Stomach (tissue), 9 donors: ENCODE results near the gene GALNT13. TPM values are rescaled to one million over a fixed set of nuclear protein-coding genes. Genes with fewer than 3 reads are reported as not detected.

ENCODE experiments used
- DNase-seq, 2 donors: peaks; one replicate each; pipeline versions ENCODE4 v3.0.0 to v3.0.0-alpha.2; 2013 to 2019
- H3K27ac ChIP-seq, 5 donors: fragments of 200-600 bp in 4 of 5; sonication (generic) in 4 of 5; one replicate each; pipeline ENCODE4 v1.5.1; 2013 to 2019; ENCODE audit warnings: mild to moderate bottlenecking in 1 of 5, moderate library complexity in 1 of 5
- H3K27me3 ChIP-seq, 3 donors: fragments of 200-600 bp; sonication (generic); one replicate each; pipeline ENCODE4 v1.5.1; 2017 to 2019; ENCODE audit warnings: mixed run types in 1 of 3
- H3K36me3 ChIP-seq, 4 donors: fragments of 200-600 bp; sonication (generic); 1 replicate in 3 of 4; 2 replicates in 1 of 4; pipeline ENCODE4 v1.5.1; 2016 to 2019
- H3K4me1 ChIP-seq, 4 donors: fragments of 200-600 bp; sonication (generic); one replicate each; pipeline ENCODE4 v1.5.1; 2016 to 2019
- H3K4me3 ChIP-seq, 4 donors: fragments of 200-600 bp; sonication (generic) in 3 of 4; one replicate each; pipeline ENCODE4 v1.5.1; 2016 to 2019; ENCODE audit warnings: mild to moderate bottlenecking in 1 of 4
- H3K9me3 ChIP-seq, 4 donors: fragments of 200-600 bp; sonication (generic); one replicate each; pipeline ENCODE4 v1.5.1; 2016 to 2019
- CTCF ChIP-seq, 7 experiments: fragments of 450-650 bp in 4 of 7; fragments of 200-600 bp in 3 of 7; sonication (generic) in 3 of 7; IDR thresholded peaks; one replicate each; pipeline ENCODE4 v1.5.1; 2016 to 2019; ENCODE audit warnings: antibody characterized with exemption in 7 of 7, control low read depth in 2 of 7, mild to moderate bottlenecking in 1 of 7
- EP300 ChIP-seq: sonication (generic); formaldehyde crosslinking; IDR thresholded peaks from one replicate; pipeline ENCODE4 v1.6.1; 2017; ENCODE audit warnings: antibody characterized with exemption
- POLR2A ChIP-seq, 4 donors: fragments of 450-650 bp; IDR thresholded peaks; one replicate each; pipeline ENCODE4 v1.6.1; 2016; ENCODE audit warnings: antibody characterized with exemption in 4 of 4, control low read depth in 2 of 4, mild to moderate bottlenecking in 1 of 4, moderate library complexity in 1 of 4
- POLR2AphosphoS5 ChIP-seq, 3 donors: sonication (generic); formaldehyde crosslinking; IDR thresholded peaks; one replicate each; pipeline ENCODE4 v1.6.1; 2016; ENCODE audit warnings: antibody characterized with exemption in 3 of 3
- WGBS, 5 donors: extraction: QIAGEN DNeasy Blood & Tissue Kit in 3 of 5; methylation state at CpG; one replicate each; pipeline versions ENCODE4 v1.1.5 to v1.1.7; 2013 to 2018; 5-methylcytosine and 5-hydroxymethylcytosine counted together
- intact Hi-C: fragments of 100-400 bp; cut with DNase I; formaldehyde crosslinking; loops from one replicate; pipeline ENCODE4 v1.15.1; 2023; ENCODE audit warnings: low total_unique reads
- polyA plus RNA-seq, 3 donors: library from polyadenylated mRNA; stranded (reverse); fragments of 200-250 nt; gene quantifications; one replicate each; pipeline ENCODE4 v1.2.3, GENCODE V29; 2013
- total RNA-seq, 5 donors: library from RNA; depleted of rRNA; stranded (reverse); fragments of >200 nt; gene quantifications; one replicate each; pipeline versions ENCODE4 v1.1.0 to v1.2.3, GENCODE V29; 2014 to 2016
- donor health status: healthy with polysubstance abuse.
- donor health status: Bipolar disorder and iron deficiency.
- donor health status: healthy.

Gene GALNT13
- total and polyA plus RNA-seq, 8 donors, result 0.15 to 6.2 (median 0.72) TPM; not detected in 3

GRCh38 chr2:154392256-154392655 lies 520.5 kb downstream of the GALNT13 start:
- Histone ChIP-seq H3K27ac (no peak overlapping the region), H3K9me3 (peaks cover 0 to 5% (median 1%) of the 10 kb centered on the region in 4 donors), H3K36me3 (no peaks in the 10 kb centered on the region), H3K27me3 (no peaks in the 10 kb centered on the region), H3K4me1 (no peaks in the 10 kb centered on the region), H3K4me3 (no peak overlapping the region)
- intact Hi-C loops, result no loop called here
- DNase-seq, result no peak
- TF ChIP-seq CTCF (IDR thresholded peaks at IDR 0.05) (no peak), POLR2A (IDR thresholded peaks at IDR 0.05) (no peak), POLR2AphosphoS5 (IDR thresholded peaks at IDR 0.05) (no peak), EP300 (no peak)
- WGBS, 5 donors, result 71 to 87% (median 80%) methylated on average over 1 of the region's 1 CpG

GRCh38 chr2:154394600-154394999 lies 522.9 kb downstream of the GALNT13 start:
- intact Hi-C loops, result no loop called here
- H3K4me3 ChIP-seq, result no peak overlapping the region
- H3K27ac ChIP-seq, result no peak overlapping the region
- no peak for DNase-seq
- WGBS, 5 donors, result 65 to 73% (median 67%) methylated on average over 3 of the region's 3 CpGs
- H3K27me3 ChIP-seq, result no peaks in the 10 kb centered on the region
- TF ChIP-seq EP300 (no peak), CTCF (IDR thresholded peaks at IDR 0.05) (no peak), POLR2AphosphoS5 (IDR thresholded peaks at IDR 0.05) (no peak), POLR2A (IDR thresholded peaks at IDR 0.05) (no peak)
- H3K4me1 ChIP-seq, result no peaks in the 10 kb centered on the region
- no peaks in the 10 kb centered on the region for H3K36me3 ChIP-seq
- H3K9me3 ChIP-seq, result peaks cover 0 to 5% (median 0%) of the 10 kb centered on the region in 4 donors

GRCh38 chr2:154400563-154401290 lies 529.0 kb downstream of the GALNT13 start:
- 32 to 51% (median 44%) methylated on average over 4 of the region's 4 CpGs for WGBS, 5 donors
- intact Hi-C loops, result no loop called here
- DNase-seq, result no peak
- TF ChIP-seq POLR2A (IDR thresholded peaks at IDR 0.05) (no peak), POLR2AphosphoS5 (IDR thresholded peaks at IDR 0.05) (no peak), CTCF (IDR thresholded peaks at IDR 0.05) (no peak), EP300 (no peak)
- Histone ChIP-seq H3K9me3 (no peaks in the 10 kb centered on the region), H3K27me3 (no peaks in the 10 kb centered on the region), H3K4me3 (no peak overlapping the region), H3K4me1 (no peaks in the 10 kb centered on the region), H3K27ac (no peak overlapping the region), H3K36me3 (no peaks in the 10 kb centered on the region)

- intact Hi-C loops, result no loop called here
- no peaks in the 10 kb centered on the region for H3K36me3 ChIP-seq
- no peak overlapping the region for H3K4me3 ChIP-seq
- H3K9me3 ChIP-seq, result no peaks in the 10 kb centered on the region
- 8 to 12% (median 11%) methylated on average over 3 of the region's 3 CpGs for WGBS, 5 donors
- H3K4me1 ChIP-seq, result no peaks in the 10 kb centered on the region
- DNase-seq, result peak in 1 of 2 donors; percentile 45
- H3K27ac ChIP-seq, result no peak overlapping the region
- TF ChIP-seq POLR2AphosphoS5 (IDR thresholded peaks at IDR 0.05), result no peak
- TF ChIP-seq EP300, result no peak
- peak in 3 of 7 experiments; percentile 23 to 47 (median 39) for TF ChIP-seq CTCF (IDR thresholded peaks at IDR 0.05)
- H3K27me3 ChIP-seq, result no peaks in the 10 kb centered on the region
Observed at GRCh38 chr2:154402213-154402612, 530.5 kb downstream of the GALNT13 start.
